Endothelial cell of umbilical vein (primary cell): Measurements from ENCODE around the gene MCM9. TPM values are rescaled to one million over a fixed set of nuclear protein-coding genes. Genes with fewer than 3 reads are reported as not detected.

Source experiments
- BruUV-seq: library from RNA; stranded (reverse); fragments of 400-500 nt; replicated peaks from 2 replicates; lab custom pipeline; 2021; lab: Mats Ljungman, UMichigan
- CTCF ChIA-PET: fragments of 300-600, 350-600 bp; sonication (Branson Sonifier 250); formaldehyde crosslinking; loops from one replicate; lab custom pipeline; 2021; ENCODE audit warnings: antibody characterized with exemption, inconsistent platforms; lab: Charles Lee
- POLR2A ChIA-PET: fragments of 300-600, 350-600 bp; sonication (Branson Sonifier 250); formaldehyde crosslinking; loops from one replicate; lab custom pipeline; 2021; ENCODE audit warnings: antibody characterized with exemption, inconsistent platforms; lab: Charles Lee
- DNase-seq: peaks from one replicate; pipeline ENCODE4 v3.0.0-alpha.2; 2011; ENCODE audit warnings: low read depth, low spot score
- FAIRE-seq: peaks from 2 replicates; lab custom pipeline; 2011; peaks lifted over from hg19 to GRCh38; lab: Jason Lieb, UNC
- H2AFZ ChIP-seq: 2 replicates; pipeline ENCODE4 v1.6.0; 2012; ENCODE audit warnings: low read depth, low read length, control low read depth, inconsistent platforms
- H3K27ac ChIP-seq: 2 replicates; pipeline ENCODE4 v1.5.1; 2011; ENCODE audit warnings: low read depth, mild to moderate bottlenecking, control low read depth, low read length, moderate library complexity; ENCODE audit not compliant: insufficient read depth
- H3K27me3 ChIP-seq, 2 experiments: 2 replicates each; pipeline versions ENCODE4 v1.6.0 to v1.6.1; 2011; ENCODE audit warnings: low read length in 2 of 2, mixed read lengths in 1 of 2; ENCODE audit not compliant: control insufficient read depth in 2 of 2, insufficient read depth in 2 of 2
- H3K36me3 ChIP-seq, 2 experiments: 2 replicates in 1 of 2; 3 replicates in 1 of 2; pipeline ENCODE4 v1.5.1; 2011; ENCODE audit warnings: low read length in 2 of 2, mild to moderate bottlenecking in 1 of 2, moderate library complexity in 1 of 2; ENCODE audit not compliant: control insufficient read depth in 2 of 2, insufficient read depth in 2 of 2; ENCODE audit errors: extremely low read depth in 1 of 2
- H3K4me1 ChIP-seq: 3 replicates; pipeline ENCODE4 v1.5.1; 2011; ENCODE audit warnings: mild to moderate bottlenecking, low read length; ENCODE audit not compliant: control insufficient read depth, insufficient read depth; ENCODE audit errors: extremely low read depth
- H3K4me2 ChIP-seq: 2 replicates; pipeline ENCODE4 v1.6.1; 2011; ENCODE audit warnings: low read length, control low read depth, mixed read lengths; ENCODE audit not compliant: insufficient read depth
- H3K4me3 ChIP-seq, 3 experiments: fragments of 200-600 bp in 1 of 3; sonication (generic), shearing (Covaris generic) in 1 of 3; replicated peaks in 1 of 3; 2 replicates each; pipeline ENCODE4 v1.5.1; 2011 to 2016; ENCODE audit warnings: control low read depth in 3 of 3, low read length in 3 of 3, mild to moderate bottlenecking in 2 of 3, inconsistent platforms in 1 of 3, low read depth in 1 of 3, moderate library complexity in 1 of 3; ENCODE audit not compliant: insufficient read depth in 1 of 3
- H3K79me2 ChIP-seq: 2 replicates; pipeline ENCODE4 v1.6.0; 2012; ENCODE audit warnings: low read length, inconsistent platforms; ENCODE audit not compliant: control insufficient read depth, insufficient read depth
- H3K9ac ChIP-seq: replicated peaks from 2 replicates; pipeline ENCODE3; 2011; ENCODE audit warnings: low read length, control low read depth; ENCODE audit not compliant: insufficient read depth; ENCODE audit errors: extremely low read depth
- H3K9me1 ChIP-seq: replicated peaks from 3 replicates; pipeline ENCODE4 v1.6.0; 2011; ENCODE audit warnings: mild to moderate bottlenecking, low read length; ENCODE audit not compliant: control insufficient read depth, insufficient read depth; ENCODE audit errors: extremely low read depth
- H3K9me3 ChIP-seq: replicated peaks from 2 replicates; pipeline ENCODE4 v1.5.1; 2012; ENCODE audit warnings: low read length, inconsistent platforms; ENCODE audit not compliant: control insufficient read depth, insufficient read depth
- H4K20me1 ChIP-seq: replicated peaks from 2 replicates; pipeline ENCODE3; 2011; ENCODE audit warnings: mild to moderate bottlenecking, low read length; ENCODE audit not compliant: control insufficient read depth, insufficient read depth; ENCODE audit errors: extremely low read depth
- EZH2 ChIP-seq: IDR thresholded peaks from 2 replicates; pipeline ENCODE4 v1.6.1; 2012; ENCODE audit warnings: borderline replicate concordance, low read depth, mild to moderate bottlenecking, moderate library complexity, low read length, inconsistent platforms; ENCODE audit not compliant: severe bottlenecking
- FOS ChIP-seq: IDR thresholded peaks from 2 replicates; pipeline ENCODE4 v1.6.1; 2011; ENCODE audit warnings: mild to moderate bottlenecking, low read length, moderate library complexity, borderline replicate concordance; ENCODE audit not compliant: insufficient read depth
- GATA2 ChIP-seq: IDR thresholded peaks from 2 replicates; pipeline ENCODE4 v1.7.0; 2011; ENCODE audit warnings: low read depth, mild to moderate bottlenecking, moderate library complexity, mixed read lengths, low read length; ENCODE audit not compliant: insufficient read length, insufficient read depth
- JUN ChIP-seq: IDR thresholded peaks from 2 replicates; pipeline ENCODE4 v1.6.1; 2011; ENCODE audit warnings: borderline replicate concordance, low read depth; ENCODE audit not compliant: insufficient read length, insufficient read depth
- MYC ChIP-seq: IDR thresholded peaks from one replicate; pipeline ENCODE4 v1.6.1; 2011; ENCODE audit warnings: mild to moderate bottlenecking, low read depth, low read length
- POLR2A ChIP-seq: IDR thresholded peaks from 2 replicates; pipeline ENCODE4 v1.6.1; 2012; ENCODE audit warnings: low read depth, mild to moderate bottlenecking, control low read depth, low read length
- POLR2AphosphoS5 ChIP-seq: IDR thresholded peaks from 2 replicates; pipeline ENCODE4 v1.6.1; 2012; ENCODE audit warnings: low read depth, mild to moderate bottlenecking, control low read depth, low read length, moderate library complexity; ENCODE audit not compliant: insufficient read depth
- dilution Hi-C: fragments of 300-500 bp; cut with MboI; formaldehyde crosslinking; loops from one replicate; pipeline ENCODE4 v1.15.0; 2019; ENCODE audit warnings: low sequenced_read_pairs; ENCODE audit not compliant: extremely low pct_ligation_motif_present
- intact Hi-C: fragments of 100-400 bp; cut with micrococcal nuclease; formaldehyde crosslinking; loops from one replicate; pipeline ENCODE4 v1.10.0; 2022
- polyA plus RNA-seq, 4 experiments: library from polyadenylated mRNA; depleted of rRNA in 3 of 4; stranded (reverse) in 3 of 4; unstranded in 1 of 4; fragments of >200 nt; gene quantifications; 2 replicates each; pipeline versions ENCODE4 v1.2.1 to v1.2.3, GENCODE V29; 2011 to 2012; ENCODE audit warnings: missing spikeins in 1 of 4
- total RNA-seq: library from RNA; stranded (reverse); gene quantifications from 2 replicates; pipeline ENCODE4 v1.2.3, GENCODE V29; 2021
- TF ChIP-seq, protein P1 (sequence below), 2 donors: IDR thresholded peaks; 1 replicate in 1 of 2; 2 replicates in 1 of 2; pipeline ENCODE4 v1.5.1; 2011; ENCODE audit warnings: low read length in 2 of 2, mild to moderate bottlenecking in 2 of 2, moderate library complexity in 2 of 2, control low read depth in 1 of 2, inconsistent platforms in 1 of 2, low read depth in 1 of 2; ENCODE audit not compliant: insufficient read depth in 1 of 2; ENCODE audit errors: extremely low read depth in 1 of 2

Gene MCM9
- total and polyA plus RNA-seq, 2 donors (not counting 3 experiments of a cell fraction or from before 2014, with no cell fraction given), result 2.0 to 14.1 TPM

DNA sequence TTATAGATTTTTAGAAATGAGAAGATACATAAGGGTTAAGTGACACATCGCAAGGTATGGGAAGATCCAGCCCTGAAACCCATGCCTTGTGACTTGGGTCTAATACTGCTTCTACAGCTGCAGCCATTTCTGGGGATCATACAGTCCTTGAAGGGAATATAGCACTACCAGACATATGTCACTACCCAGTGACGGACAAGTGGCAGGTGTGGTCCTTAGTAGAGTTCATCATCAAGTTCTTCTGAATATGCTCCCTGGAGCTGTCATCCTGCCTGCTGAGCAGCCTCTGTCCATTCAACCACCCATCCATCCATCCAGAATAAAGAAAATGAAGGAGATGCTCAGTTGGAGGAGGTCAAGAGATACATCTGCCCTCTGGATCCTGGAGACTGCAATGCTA is 159.6 kb downstream of the MCM9 start:
- Histone ChIP-seq H3K9ac (no peak overlapping the region), H3K27ac (no peak overlapping the region), H4K20me1 (no peaks in the 10 kb centered on the region), H3K79me2 (no peaks in the 10 kb centered on the region), H3K4me3 (no peak overlapping the region), H3K36me3 (no peaks in the 10 kb centered on the region), H3K4me1 (no peaks in the 10 kb centered on the region), H2AFZ (no peak overlapping the region), H3K9me3 (no peaks in the 10 kb centered on the region), H3K9me1 (no peaks in the 10 kb centered on the region), H3K27me3 (peaks cover 7% of the 10 kb centered on the region in 2 experiments), H3K4me2 (no peak overlapping the region)
- dilution Hi-C loops, result no loop called here
- DNase-seq (no peak), FAIRE-seq (no peak)
- no peak for TF ChIP-seq GATA2
- TF ChIP-seq, protein P1, sequence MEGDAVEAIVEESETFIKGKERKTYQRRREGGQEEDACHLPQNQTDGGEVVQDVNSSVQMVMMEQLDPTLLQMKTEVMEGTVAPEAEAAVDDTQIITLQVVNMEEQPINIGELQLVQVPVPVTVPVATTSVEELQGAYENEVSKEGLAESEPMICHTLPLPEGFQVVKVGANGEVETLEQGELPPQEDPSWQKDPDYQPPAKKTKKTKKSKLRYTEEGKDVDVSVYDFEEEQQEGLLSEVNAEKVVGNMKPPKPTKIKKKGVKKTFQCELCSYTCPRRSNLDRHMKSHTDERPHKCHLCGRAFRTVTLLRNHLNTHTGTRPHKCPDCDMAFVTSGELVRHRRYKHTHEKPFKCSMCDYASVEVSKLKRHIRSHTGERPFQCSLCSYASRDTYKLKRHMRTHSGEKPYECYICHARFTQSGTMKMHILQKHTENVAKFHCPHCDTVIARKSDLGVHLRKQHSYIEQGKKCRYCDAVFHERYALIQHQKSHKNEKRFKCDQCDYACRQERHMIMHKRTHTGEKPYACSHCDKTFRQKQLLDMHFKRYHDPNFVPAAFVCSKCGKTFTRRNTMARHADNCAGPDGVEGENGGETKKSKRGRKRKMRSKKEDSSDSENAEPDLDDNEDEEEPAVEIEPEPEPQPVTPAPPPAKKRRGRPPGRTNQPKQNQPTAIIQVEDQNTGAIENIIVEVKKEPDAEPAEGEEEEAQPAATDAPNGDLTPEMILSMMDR (IDR thresholded peaks at IDR 0.05; ENCODE audit: extremely low read depth in 1 of 2, insufficient read depth in 1 of 2, low read depth in 1 of 2, low read length in 2 of 2), result no peak
- TF ChIP-seq EZH2, result no peak
- no peak for TF ChIP-seq FOS
- ChIA-PET CTCF (interaction anchor here (1.2 to 3.8 kb wide), 5 partner anchors 9 to 491 kb away, joined by 3 to 39 read pairs (median 5); no protein-coding TSS in a partner anchor), POLR2A (no interaction called here)
- BruUV-seq, result no TSS peak
- intact Hi-C loops, result loop anchor here (5.0 kb wide), 1 partner anchor 208 kb away; no protein-coding TSS in a partner anchor

DNA sequence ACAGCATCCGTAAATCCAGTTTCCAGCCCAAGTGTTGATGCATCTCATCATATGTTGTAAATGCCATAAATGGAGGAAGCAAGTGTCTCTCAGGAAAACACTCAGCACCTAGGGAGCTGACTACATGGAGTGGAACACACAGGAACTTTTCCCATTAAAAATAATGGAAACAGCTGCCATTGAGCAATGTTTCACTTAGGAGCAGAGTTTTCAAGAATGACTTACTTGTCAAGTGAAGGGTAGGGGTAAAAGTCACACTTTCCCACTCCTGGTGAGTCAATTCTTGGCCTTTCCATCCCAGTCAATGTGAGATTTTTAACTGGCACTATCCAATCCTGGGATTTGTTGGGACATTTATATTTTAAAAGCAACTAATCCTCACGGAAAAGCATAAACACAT is 160.4 kb downstream of the MCM9 start:
- Histone ChIP-seq H3K4me3 (no peak overlapping the region), H4K20me1 (no peaks in the 10 kb centered on the region), H2AFZ (no peak overlapping the region), H3K4me1 (no peaks in the 10 kb centered on the region), H3K79me2 (no peaks in the 10 kb centered on the region), H3K36me3 (no peaks in the 10 kb centered on the region), H3K9me1 (no peaks in the 10 kb centered on the region), H3K9ac (no peak overlapping the region), H3K4me2 (no peak overlapping the region), H3K27ac (no peak overlapping the region), H3K27me3 (peaks cover 2 to 4% of the 10 kb centered on the region in 2 experiments), H3K9me3 (no peaks in the 10 kb centered on the region)
- dilution Hi-C loops (no loop called here), intact Hi-C loops (no loop called here)
- FAIRE-seq, result no peak
- DNase-seq, result no peak
- ChIA-PET POLR2A (no interaction called here), CTCF (interaction anchor here (1.0 to 1.7 kb wide), 3 partner anchors 10 to 490 kb away, joined by 3 to 5 read pairs (median 3); no protein-coding TSS in a partner anchor)
- no TSS peak for BruUV-seq
- TF ChIP-seq POLR2A, result no peak
- TF ChIP-seq JUN, result no peak
- no peak for TF ChIP-seq MYC
- TF ChIP-seq POLR2AphosphoS5, result no peak
- TF ChIP-seq, protein P1 (IDR thresholded peaks at IDR 0.05; ENCODE audit: extremely low read depth in 1 of 2, insufficient read depth in 1 of 2, low read depth in 1 of 2, low read length in 2 of 2), result no peak
- no peak for TF ChIP-seq FOS
- no peak for TF ChIP-seq EZH2
